H1 (cell line): Measurements from ENCODE around the gene MBD3.

Source experiments
- EP300 ChIP-seq, 2 experiments: IDR thresholded peaks; 1 replicate in 1 of 2; 2 replicates in 1 of 2; pipeline ENCODE4 v1.6.1; 2011 to 2012; ENCODE audit warnings: low read depth in 2 of 2, low read length in 2 of 2, mild to moderate bottlenecking in 2 of 2, borderline replicate concordance in 1 of 2, inconsistent platforms in 1 of 2, moderate library complexity in 1 of 2
- GABPA ChIP-seq: IDR thresholded peaks from 2 replicates; pipeline ENCODE4 v1.6.1; 2011; ENCODE audit warnings: mild to moderate bottlenecking, low read length, moderate library complexity, borderline replicate concordance; ENCODE audit not compliant: insufficient read depth
- POLR2AphosphoS5 ChIP-seq: IDR thresholded peaks from 2 replicates; pipeline ENCODE4 v1.6.1; 2011; ENCODE audit warnings: low read depth, low read length
- RFX5 ChIP-seq: IDR thresholded peaks from 2 replicates; pipeline ENCODE4 v1.6.1; 2011; ENCODE audit warnings: low read depth, low read length, improper control_type of control experiment, borderline replicate concordance
- TF ChIP-seq, protein P1 (sequence below), 3 experiments: IDR thresholded peaks; 1 replicate in 2 of 3; 2 replicates in 1 of 3; pipeline versions ENCODE4 v1.5.1 to v1.6.1; 2011; ENCODE audit warnings: low read length in 3 of 3, mild to moderate bottlenecking in 3 of 3, inconsistent platforms in 2 of 3, low read depth in 1 of 3, moderate library complexity in 1 of 3; ENCODE audit not compliant: insufficient read depth in 1 of 3; ENCODE audit errors: control extremely low read depth in 1 of 3

DNA sequence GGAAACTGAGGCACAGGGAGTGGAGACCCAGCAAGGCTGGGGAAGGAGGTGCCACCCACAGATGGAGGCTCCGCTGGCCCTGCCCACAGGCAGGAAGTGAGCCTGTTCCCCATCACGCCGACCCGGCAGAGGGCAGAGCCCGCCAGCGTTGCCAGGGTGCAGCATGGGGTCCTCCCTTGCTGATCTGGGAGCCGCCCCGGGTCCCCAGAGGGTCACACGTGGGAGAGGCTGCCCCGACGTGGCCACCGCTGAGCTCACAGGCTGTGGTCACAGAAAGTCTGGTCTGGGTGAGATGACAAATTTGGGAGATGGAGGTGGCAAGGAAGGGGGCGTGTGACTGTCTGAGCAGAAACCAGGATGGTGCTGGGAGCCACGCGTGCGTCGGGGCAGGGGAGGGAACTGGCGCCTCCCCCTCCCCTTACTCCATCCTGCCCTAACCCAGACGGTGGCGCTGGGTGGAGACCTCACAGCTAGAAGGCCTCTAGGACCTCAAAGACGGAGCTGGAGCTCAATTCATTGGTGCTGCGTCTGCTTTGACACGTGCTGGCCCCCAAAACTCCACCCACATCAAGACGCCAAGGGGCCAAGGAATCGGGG, 32.3 kb downstream of the MBD3 start:
- TF ChIP-seq, protein P1, sequence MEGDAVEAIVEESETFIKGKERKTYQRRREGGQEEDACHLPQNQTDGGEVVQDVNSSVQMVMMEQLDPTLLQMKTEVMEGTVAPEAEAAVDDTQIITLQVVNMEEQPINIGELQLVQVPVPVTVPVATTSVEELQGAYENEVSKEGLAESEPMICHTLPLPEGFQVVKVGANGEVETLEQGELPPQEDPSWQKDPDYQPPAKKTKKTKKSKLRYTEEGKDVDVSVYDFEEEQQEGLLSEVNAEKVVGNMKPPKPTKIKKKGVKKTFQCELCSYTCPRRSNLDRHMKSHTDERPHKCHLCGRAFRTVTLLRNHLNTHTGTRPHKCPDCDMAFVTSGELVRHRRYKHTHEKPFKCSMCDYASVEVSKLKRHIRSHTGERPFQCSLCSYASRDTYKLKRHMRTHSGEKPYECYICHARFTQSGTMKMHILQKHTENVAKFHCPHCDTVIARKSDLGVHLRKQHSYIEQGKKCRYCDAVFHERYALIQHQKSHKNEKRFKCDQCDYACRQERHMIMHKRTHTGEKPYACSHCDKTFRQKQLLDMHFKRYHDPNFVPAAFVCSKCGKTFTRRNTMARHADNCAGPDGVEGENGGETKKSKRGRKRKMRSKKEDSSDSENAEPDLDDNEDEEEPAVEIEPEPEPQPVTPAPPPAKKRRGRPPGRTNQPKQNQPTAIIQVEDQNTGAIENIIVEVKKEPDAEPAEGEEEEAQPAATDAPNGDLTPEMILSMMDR (IDR thresholded peaks at IDR 0.05; ENCODE audit: control extremely low read depth in 1 of 3, insufficient read depth in 1 of 3, low read depth in 1 of 3, low read length in 3 of 3) = no peak
- no peak for TF ChIP-seq RFX5
- TF ChIP-seq GABPA = no peak
- TF ChIP-seq EP300 (IDR thresholded peaks at IDR 0.05; ENCODE audit: borderline replicate concordance in 1 of 2, low read depth in 2 of 2, low read length in 2 of 2) = no peak
- no peak; the same call in 1 of the 2 replicates for TF ChIP-seq POLR2AphosphoS5
